Fibroblast of the aortic adventitia (primary cell): ENCODE data around the gene ZBTB46. TPM values are rescaled to one million over a fixed set of nuclear protein-coding genes. Genes with fewer than 3 reads are reported as not detected.

ENCODE experiments used
- DNase-seq: peaks from one replicate; pipeline ENCODE4 v3.0.0-alpha.2; 2010; ENCODE audit warnings: low read depth
- H3K4me3 ChIP-seq: 2 replicates; pipeline ENCODE4 v1.5.1; 2011; ENCODE audit warnings: low read depth, mild to moderate bottlenecking, control low read depth, low read length, moderate library complexity
- total RNA-seq: library from RNA; depleted of rRNA; stranded (reverse); fragments of >200 nt; gene quantifications from 2 replicates; pipeline ENCODE4 v1.2.3, GENCODE V29; 2012; ENCODE audit warnings: low replicate concordance
- TF ChIP-seq, protein P1 (sequence below): IDR thresholded peaks from 2 replicates; pipeline ENCODE4 v1.5.1; 2011; ENCODE audit warnings: mild to moderate bottlenecking, low read length, control low read depth, inconsistent platforms; ENCODE audit not compliant: insufficient read depth

ZBTB46 gene
- total RNA-seq, 1 donor = 1.1 TPM

DNA sequence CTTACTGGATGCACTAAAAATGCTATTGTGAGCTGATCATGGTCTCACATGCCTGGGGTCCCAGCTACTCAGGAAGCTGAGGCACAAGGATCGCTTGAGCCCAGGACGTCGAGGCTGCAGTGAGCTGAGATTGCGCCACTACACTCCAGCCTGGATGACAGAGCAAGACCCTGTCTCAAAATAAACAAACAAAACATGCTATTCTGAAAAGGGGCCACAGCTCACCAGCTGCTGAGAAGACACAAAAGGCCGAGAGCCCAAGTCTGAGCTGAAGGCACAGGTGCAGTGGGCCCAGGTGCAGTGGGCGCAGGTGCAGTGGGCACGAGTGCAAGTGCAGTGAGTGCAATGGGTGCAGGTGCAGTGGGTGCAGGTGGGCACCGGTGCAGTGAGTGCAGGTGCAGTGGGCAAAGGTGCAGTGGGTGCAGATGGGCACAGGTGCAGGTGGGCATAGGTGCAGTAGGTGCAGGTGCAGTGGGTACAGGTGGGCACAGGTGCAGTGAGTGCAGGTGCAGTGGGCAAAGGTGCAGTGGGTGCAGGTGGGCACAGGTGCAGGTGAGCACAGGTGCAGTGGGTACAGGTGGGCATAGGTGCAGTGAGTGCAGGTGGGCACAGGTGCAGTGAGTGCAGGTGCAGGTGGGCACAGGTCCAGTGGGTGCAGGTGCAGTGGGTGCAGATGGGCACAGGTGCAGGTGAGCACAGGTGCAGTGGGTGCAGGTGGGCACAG is 16.0 kb downstream of the ZBTB46 start:
- no peak for DNase-seq
- TF ChIP-seq, protein P1, sequence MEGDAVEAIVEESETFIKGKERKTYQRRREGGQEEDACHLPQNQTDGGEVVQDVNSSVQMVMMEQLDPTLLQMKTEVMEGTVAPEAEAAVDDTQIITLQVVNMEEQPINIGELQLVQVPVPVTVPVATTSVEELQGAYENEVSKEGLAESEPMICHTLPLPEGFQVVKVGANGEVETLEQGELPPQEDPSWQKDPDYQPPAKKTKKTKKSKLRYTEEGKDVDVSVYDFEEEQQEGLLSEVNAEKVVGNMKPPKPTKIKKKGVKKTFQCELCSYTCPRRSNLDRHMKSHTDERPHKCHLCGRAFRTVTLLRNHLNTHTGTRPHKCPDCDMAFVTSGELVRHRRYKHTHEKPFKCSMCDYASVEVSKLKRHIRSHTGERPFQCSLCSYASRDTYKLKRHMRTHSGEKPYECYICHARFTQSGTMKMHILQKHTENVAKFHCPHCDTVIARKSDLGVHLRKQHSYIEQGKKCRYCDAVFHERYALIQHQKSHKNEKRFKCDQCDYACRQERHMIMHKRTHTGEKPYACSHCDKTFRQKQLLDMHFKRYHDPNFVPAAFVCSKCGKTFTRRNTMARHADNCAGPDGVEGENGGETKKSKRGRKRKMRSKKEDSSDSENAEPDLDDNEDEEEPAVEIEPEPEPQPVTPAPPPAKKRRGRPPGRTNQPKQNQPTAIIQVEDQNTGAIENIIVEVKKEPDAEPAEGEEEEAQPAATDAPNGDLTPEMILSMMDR = no peak
- no peak overlapping the region for H3K4me3 ChIP-seq

DNA sequence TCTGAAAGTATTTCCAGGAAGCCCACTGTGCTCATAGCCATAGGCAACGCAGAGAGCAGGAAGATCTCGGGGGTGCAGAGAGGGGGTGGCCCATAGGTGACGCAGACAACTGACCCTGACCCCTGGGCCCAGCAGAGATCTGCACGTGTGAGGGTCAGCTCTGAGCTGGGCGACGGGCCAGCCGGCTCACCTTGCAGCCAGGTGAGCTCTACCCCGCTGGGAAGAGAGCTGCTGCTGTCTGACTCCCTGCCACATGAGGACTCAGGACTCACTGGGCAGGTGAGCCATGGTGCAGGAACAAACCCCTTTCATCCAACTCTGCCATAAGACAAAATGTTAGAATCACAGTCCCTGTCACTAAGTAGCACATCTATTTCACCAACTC is 19.6 kb downstream of the ZBTB46 start:
- no peak for DNase-seq
- H3K4me3 ChIP-seq = no peak overlapping the region
- TF ChIP-seq, protein P1 = no peak

DNA sequence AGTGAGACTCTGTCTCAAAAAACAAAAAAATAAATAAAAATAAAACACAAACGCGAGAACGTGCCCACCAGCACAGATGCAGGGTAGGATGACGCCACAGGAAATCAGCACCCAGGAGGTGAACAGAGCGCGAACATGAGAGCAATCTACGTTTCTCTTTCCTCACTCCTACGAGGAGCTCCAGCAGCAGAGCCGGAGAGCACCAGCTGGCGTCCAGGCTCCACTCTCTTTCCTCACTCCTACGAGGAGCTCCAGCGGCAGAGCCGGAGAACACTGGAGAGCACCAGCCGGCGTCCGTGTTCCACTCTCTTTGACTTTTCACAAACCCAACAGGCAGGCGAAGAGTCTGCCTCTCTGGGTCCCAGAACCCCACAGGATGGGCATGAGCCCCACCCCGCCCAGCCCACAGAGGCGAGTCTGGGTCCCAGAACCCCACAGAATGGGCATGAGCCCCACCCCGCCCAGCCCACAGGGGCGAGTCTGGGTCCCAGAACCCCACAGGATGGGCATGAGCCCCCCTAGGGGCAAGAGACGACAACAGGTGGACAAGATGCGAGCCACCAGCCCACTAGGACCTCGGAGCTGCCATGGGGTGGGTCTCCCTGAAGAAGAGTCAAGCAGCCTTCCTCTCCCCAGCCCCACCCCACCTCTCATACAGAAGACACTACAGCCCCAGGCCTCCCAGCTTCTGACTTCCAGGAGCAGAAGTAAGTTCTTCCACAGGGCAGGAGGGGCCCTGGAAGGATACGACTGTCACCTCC is 20.2 kb downstream of the ZBTB46 start:
- TF ChIP-seq, protein P1 = no peak
- H3K4me3 ChIP-seq = no peak overlapping the region
- no peak for DNase-seq

DNA sequence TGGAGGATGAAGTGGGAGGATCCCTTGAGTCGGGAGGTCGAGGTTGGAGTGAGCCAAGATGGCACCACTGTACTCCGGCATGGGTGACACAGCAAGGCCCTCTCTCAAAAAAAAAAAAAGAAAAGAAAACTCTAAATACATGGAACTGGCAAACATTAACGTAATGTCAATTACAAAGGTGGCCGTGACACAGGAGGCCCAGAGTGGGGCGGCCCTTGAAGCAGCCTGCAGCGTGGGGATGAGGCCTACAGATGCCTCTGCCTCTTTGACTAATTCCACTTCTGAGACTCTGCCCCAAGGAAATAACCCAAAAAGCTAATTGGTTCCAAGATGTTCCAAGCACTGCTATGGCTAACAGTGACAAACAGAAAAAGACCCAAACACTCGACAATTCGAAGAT is 21.2 kb downstream of the ZBTB46 start:
- TF ChIP-seq, protein P1 = no peak
- H3K4me3 ChIP-seq = no peak overlapping the region
- DNase-seq = no peak

DNA sequence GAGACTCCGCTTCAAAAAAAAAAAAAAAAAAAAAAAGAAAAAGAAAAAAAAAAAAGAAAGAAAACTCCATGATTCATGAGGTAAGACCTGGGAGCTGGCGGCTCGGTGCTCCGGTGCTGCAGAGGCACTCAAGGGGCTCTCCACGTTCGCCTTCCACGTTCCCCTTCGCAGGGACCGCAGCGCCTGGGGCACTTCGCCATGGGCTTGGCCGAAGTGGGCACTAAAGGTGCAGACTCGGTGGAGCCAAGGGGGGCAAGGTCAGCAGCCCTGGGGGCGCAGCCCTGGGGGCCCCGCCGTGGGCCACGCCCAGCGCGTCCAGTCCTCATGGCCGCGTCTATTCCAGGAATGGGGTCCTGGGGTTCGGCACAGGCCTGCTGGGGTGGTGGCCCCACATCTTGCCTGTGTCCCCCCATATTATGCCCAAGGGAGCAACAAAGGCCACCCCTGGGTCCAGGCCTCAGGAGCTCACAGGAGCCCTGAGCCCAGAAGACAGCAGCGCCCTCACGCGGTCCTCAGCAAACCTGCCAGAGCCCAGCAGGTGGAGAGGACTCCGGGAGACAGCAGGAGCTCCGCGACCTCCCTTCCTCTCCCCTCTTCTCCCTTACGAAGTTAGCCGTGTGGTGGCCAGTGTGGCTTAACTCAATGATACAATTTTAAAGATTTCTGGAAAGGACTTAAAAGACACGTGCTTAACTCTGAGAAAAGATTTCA is 21.9 kb downstream of the ZBTB46 start:
- DNase-seq = no peak
- no peak overlapping the region for H3K4me3 ChIP-seq
- TF ChIP-seq, protein P1 = no peak

DNA sequence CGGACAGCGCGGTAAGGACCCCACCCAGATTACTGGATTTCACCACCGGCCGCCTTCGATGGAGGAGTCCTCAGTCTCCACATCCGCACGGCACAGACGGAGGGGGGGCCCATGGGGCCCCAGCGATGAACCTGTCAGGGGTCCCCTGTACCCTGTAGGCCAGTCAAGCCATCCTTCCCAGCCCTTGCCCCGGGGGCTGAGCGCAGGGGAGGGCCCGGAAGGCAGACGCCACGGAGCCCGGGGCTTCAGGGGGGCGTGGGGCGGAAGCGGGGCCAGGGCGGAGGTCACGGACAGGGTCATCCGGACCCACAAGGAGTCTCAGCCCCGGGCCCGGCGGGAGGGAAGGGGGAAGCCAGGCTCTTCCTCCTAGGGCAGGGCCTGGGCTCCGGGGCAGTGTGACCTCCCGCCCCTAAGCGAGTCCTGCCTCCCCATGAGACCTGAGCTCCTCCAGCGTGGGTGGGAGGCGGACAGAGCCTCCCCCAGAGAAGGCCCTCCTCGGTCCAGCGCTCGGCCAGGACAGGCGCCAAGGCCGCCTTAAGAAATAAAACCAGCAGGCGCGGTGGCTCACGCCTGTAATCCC is 22.8 kb downstream of the ZBTB46 start:
- TF ChIP-seq, protein P1 = no peak
- H3K4me3 ChIP-seq = no peak overlapping the region
- no peak for DNase-seq
